HEK293T (cell line): ENCODE data around the gene SEC23A.

ENCODE experiments used
- CTCF ChIA-PET: fragments of 350-600 bp; formaldehyde crosslinking; extraction: SDS; loops from one replicate; lab custom pipeline; 2021; ENCODE audit warnings: antibody characterized with exemption, inconsistent platforms; lab: Yijun Ruan, JAX
- POLR2A ChIA-PET: fragments of 350-600 bp; formaldehyde crosslinking; extraction: SDS; loops from one replicate; lab custom pipeline; 2020; ENCODE audit warnings: antibody characterized with exemption, inconsistent platforms; lab: Yijun Ruan, JAX
- DNase-seq: peaks from one replicate; pipeline ENCODE4 v3.0.0; 2012; ENCODE audit warnings: mixed read lengths; ENCODE audit errors: extremely low spot score
- ARNT ChIP-seq: fragments of 450-650 bp; IDR thresholded peaks from 2 replicates; pipeline ENCODE4 v1.6.1; 2017; ENCODE audit warnings: mild to moderate bottlenecking
- BHLHE40 ChIP-seq: fragments of 450-650 bp; IDR thresholded peaks from 2 replicates; pipeline ENCODE4 v1.6.1; 2016; ENCODE audit warnings: mild to moderate bottlenecking, moderate library complexity, borderline replicate concordance
- CTBP1 ChIP-seq: fragments of 450-650 bp; IDR thresholded peaks from 2 replicates; pipeline ENCODE4 v1.6.1; 2016; ENCODE audit warnings: borderline replicate concordance
- ELF4 ChIP-seq: fragments of 450-650 bp; IDR thresholded peaks from 2 replicates; pipeline ENCODE4 v1.6.1; 2017; ENCODE audit warnings: antibody characterized with exemption
- FOXA1 ChIP-seq: fragments of 450-650 bp; IDR thresholded peaks from 2 replicates; pipeline ENCODE4 v1.6.1; 2016; ENCODE audit warnings: mild to moderate bottlenecking
- FOXK2 ChIP-seq: fragments of 450-650 bp; IDR thresholded peaks from 2 replicates; pipeline ENCODE4 v1.6.1; 2016; ENCODE audit warnings: mild to moderate bottlenecking
- FOXM1 ChIP-seq: fragments of 450-650 bp; IDR thresholded peaks from 2 replicates; pipeline ENCODE4 v1.6.1; 2017; ENCODE audit warnings: mild to moderate bottlenecking, borderline replicate concordance
- HDGF ChIP-seq: fragments of 450-650 bp; IDR thresholded peaks from 2 replicates; pipeline ENCODE4 v1.6.1; 2017; ENCODE audit warnings: antibody characterized with exemption, borderline replicate concordance
- L3MBTL2 ChIP-seq: fragments of 450-650 bp; conservative IDR thresholded peaks from 2 replicates; pipeline ENCODE4 v1.6.1; 2016; ENCODE audit warnings: mild to moderate bottlenecking
- LEF1 ChIP-seq: fragments of 450-650 bp; IDR thresholded peaks from 2 replicates; pipeline ENCODE4 v1.6.1; 2017; ENCODE audit warnings: mild to moderate bottlenecking, borderline replicate concordance
- NFRKB ChIP-seq: fragments of 450-650 bp; IDR thresholded peaks from 2 replicates; pipeline ENCODE4 v1.6.1; 2016; ENCODE audit warnings: mild to moderate bottlenecking, moderate library complexity
- PKNOX1 ChIP-seq: fragments of 450-650 bp; IDR thresholded peaks from 2 replicates; pipeline ENCODE4 v1.6.1; 2016
- SP1 ChIP-seq: fragments of 450-650 bp; IDR thresholded peaks from 2 replicates; pipeline ENCODE4 v1.6.1; 2017
- SUZ12 ChIP-seq: fragments of 450-650 bp; IDR thresholded peaks from 2 replicates; pipeline ENCODE4 v1.6.1; 2016; ENCODE audit warnings: mild to moderate bottlenecking
- TARDBP ChIP-seq: fragments of 450-650 bp; IDR thresholded peaks from 2 replicates; pipeline ENCODE4 v1.6.1; 2016
- ZNF384 ChIP-seq: fragments of 450-650 bp; IDR thresholded peaks from 2 replicates; pipeline ENCODE4 v1.6.1; 2016

SEC23A gene

GRCh38 chr14:39043352-39043943 is 59.6 kb downstream of the SEC23A start:
- no peak for TF ChIP-seq ZNF384
- no peak for TF ChIP-seq LEF1
- no peak for TF ChIP-seq FOXK2
- no peak for TF ChIP-seq L3MBTL2
- no peak for TF ChIP-seq FOXM1
- no peak for TF ChIP-seq TARDBP
- no peak for TF ChIP-seq SP1
- TF ChIP-seq SUZ12: no peak
- ChIA-PET POLR2A (no interaction called here), CTCF (no interaction called here)
- DNase-seq: no peak

DNA sequence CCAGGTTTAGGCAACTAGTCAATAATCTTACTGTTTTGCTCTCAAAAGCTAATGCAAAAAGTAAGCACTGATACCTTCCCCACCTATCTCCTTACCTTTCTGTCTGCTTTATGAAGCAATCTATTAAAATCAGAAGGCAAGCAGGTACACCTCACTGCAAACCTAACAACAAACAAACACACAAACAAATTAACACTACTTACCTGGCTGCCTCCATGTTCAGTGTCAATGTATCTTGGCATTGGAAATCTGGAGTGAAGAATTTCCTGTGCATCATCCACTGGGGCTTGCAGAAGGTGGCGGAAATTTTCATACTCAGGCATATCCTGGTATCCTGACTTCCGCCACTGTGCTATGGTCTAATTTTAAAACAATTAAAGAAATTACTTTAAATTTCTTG is 62.5 kb downstream of the SEC23A start:
- ChIA-PET POLR2A (no interaction called here), CTCF (interaction anchor here (0.7 kb wide), 1 partner anchor 24 kb away, joined by 6 read pairs; no protein-coding TSS in a partner anchor)
- no peak for DNase-seq
- TF ChIP-seq SP1 (no peak), SUZ12 (no peak), ZNF384 (no peak), BHLHE40 (no peak), HDGF (no peak), FOXK2 (no peak), ARNT (no peak), PKNOX1 (no peak), TARDBP (no peak), NFRKB (no peak), ELF4 (no peak), LEF1 (no peak), CTBP1 (no peak), FOXM1 (no peak), FOXA1 (no peak), L3MBTL2 (no peak)

- ChIA-PET POLR2A (no interaction called here), CTCF (interaction anchor here (0.7 kb wide), 1 partner anchor 1758 kb away, joined by 3 read pairs; no protein-coding TSS in a partner anchor)
- TF ChIP-seq L3MBTL2 (no peak), CTBP1 (no peak), FOXK2 (no peak)
- DNase-seq: no peak
These were observed 64.5 kb downstream of the SEC23A start for GRCh38 chr14:39038542-39038941.

DNA sequence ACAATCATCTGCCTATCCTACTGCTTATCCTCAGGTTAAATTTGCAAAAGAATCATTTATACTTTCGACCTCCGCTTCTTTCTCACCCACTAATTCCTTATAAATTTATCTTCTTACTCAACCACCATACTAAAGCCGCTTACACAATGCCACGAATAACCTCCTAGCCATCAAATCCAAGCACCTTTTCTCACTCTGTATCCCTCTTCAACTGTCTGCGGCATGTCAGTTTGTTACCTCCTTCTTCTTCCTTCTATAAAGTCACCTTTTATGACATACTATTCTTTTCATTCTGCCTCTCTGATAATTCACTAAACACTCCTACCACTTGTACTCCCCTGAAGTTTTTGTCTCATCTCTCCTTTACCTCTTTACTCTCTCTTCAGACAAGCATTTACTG is 66.3 kb downstream of the SEC23A start:
- ChIA-PET CTCF (no interaction called here), POLR2A (no interaction called here)
- no peak for TF ChIP-seq SUZ12
- TF ChIP-seq ZNF384: no peak
- no peak for TF ChIP-seq TARDBP
- TF ChIP-seq BHLHE40: no peak
- DNase-seq: no peak

DNA sequence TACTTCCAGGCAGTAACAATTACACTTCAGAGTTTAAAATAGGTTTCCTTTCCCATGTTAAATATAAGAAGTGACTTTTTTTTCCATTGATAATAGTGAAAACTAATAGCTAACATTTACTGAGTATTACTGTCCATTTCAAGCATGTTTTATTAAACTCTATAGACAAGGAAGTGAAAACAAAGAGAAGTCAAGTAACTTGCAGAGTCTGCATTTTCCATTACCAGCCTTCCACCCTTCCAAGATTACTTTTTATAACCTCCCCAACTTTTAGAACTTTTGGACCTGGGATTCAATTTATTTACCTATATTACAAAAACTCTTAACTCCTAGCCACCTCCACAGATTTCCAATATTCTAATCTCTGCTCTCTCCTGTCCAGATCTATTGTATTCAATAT is 67.7 kb downstream of the SEC23A start:
- ChIA-PET POLR2A (interaction anchor here (1.0 kb wide), 1 partner anchor 135 kb away, joined by 4 read pairs; the partner anchor contains the start of gene TRAPPC6B), CTCF (interaction anchor here (0.6 to 1.6 kb wide), 9 partner anchors 10 to 314 kb away, joined by 3 to 8 read pairs (median 3); no protein-coding TSS in a partner anchor)
- no peak for DNase-seq
- no peak for TF ChIP-seq NFRKB
- TF ChIP-seq FOXK2: no peak

DNA sequence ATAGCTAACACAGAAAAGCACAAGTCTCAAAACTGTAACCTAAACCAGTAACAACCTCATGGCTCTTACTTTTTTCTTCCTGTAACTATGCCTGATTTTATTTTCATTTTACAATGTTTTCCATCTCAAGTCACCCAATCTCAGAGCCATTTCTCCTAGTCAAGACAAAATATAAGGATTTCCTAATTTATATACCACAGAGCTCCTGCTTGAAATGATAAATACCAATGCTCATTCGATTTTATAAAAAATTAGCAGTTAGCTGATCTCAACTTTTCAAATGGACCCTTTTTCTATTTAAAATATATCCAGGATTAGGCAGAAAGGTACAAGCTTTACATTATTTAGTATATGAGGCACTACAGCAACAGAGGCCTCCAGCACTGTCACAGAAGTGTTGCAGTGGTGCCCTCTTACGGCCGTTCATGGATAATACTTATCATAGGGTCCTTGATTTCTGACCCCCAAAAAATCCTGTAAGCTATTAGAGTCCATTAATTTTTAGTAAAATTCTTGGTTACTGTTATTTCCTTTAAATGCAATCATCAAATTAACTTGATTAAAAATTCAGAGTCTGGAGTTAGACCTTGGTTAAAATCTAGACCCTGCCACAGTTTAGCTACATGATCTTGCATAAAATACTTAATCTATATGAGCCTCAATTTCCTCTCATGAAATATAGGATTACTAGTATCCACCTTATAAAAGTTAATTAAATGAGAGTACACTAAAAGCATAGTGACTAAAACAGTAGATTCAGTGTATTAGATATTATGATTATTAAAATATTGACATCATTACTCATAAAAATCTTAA is 68.3 kb downstream of the SEC23A start:
- DNase-seq: peak; percentile 30
- CTCF ChIA-PET: interaction anchor here (0.6 to 1.6 kb wide), 13 partner anchors 9 to 451 kb away, joined by 3 to 8 read pairs (median 3); no protein-coding TSS in a partner anchor
- POLR2A ChIA-PET: interaction anchor here (1.0 kb wide), 1 partner anchor 135 kb away, joined by 4 read pairs; the partner anchor contains the start of gene TRAPPC6B
- TF ChIP-seq PKNOX1: no peak
- no peak for TF ChIP-seq FOXM1
- TF ChIP-seq BHLHE40: no peak
- TF ChIP-seq HDGF: no peak
- TF ChIP-seq SP1: no peak
- no peak for TF ChIP-seq TARDBP
- TF ChIP-seq ELF4: no peak

DNA sequence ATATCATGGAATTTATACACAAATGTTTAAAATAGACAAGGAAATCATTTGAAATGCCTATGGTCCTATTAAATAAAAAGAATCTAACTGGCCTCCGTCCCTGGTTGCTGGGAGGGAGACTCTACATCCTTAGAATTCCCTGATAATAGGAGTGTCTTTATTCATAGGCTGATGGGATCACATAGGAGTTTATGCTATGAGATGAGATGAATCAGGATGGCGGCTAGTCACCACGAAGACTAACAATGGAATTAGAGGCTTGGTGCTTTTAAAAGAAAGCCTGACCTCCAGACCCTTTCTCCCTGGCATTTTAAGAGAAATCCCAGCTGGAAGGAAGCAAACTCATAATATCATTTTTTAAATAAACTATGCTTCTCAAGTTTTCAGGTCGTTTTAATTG is 69.7 kb downstream of the SEC23A start:
- CTCF ChIA-PET: no interaction called here
- no peak for TF ChIP-seq FOXM1
- TF ChIP-seq L3MBTL2: no peak
- no peak for TF ChIP-seq PKNOX1
- TF ChIP-seq FOXA1: no peak
- TF ChIP-seq ARNT: no peak
- no peak for TF ChIP-seq LEF1
- no peak for TF ChIP-seq SUZ12
- TF ChIP-seq FOXK2: no peak
- no peak for TF ChIP-seq HDGF
- POLR2A ChIA-PET: no interaction called here
- DNase-seq: no peak
